ENCODE measurements around the gene ENTPD7. TPM values are rescaled to one million over a fixed set of nuclear protein-coding genes. Genes with fewer than 3 reads are reported as not detected.

Gene ENTPD7
- total RNA-seq, 1 experiment from 2014 or later, result 14.5 TPM

- peaks cover 14 to 16% of the 10 kb centered on the region in 2 experiments for H3K4me1 Mint-ChIP-seq
- H3K4ac ChIP-seq (ENCODE audit: low read depth, low read length), result no peak overlapping the region
- no peak overlapping the region for H2AK5ac ChIP-seq (ENCODE audit: insufficient read length, low read length)
- H2BK15ac ChIP-seq (ENCODE audit: low read depth, low read length), result no peak overlapping the region
- H4K5ac ChIP-seq (ENCODE audit: insufficient read length, low read depth, low read length), result no peak overlapping the region
- H3K23ac ChIP-seq (ENCODE audit: insufficient read length, low read depth, low read length), result no peak overlapping the region
- H3K14ac ChIP-seq (ENCODE audit: insufficient read depth, low read length), result no peak overlapping the region
- H3T11ph ChIP-seq (ENCODE audit: low read length), result no peak overlapping the region
- H4K20me1 ChIP-seq (ENCODE audit: control insufficient read depth, insufficient read depth, insufficient read length), result no peaks in the 10 kb centered on the region
- TF ChIP-seq CTCF (conservative IDR thresholded peaks at IDR 0.05), result no peak
- peaks cover 12% of the 10 kb centered on the region for H3K23me2 ChIP-seq (ENCODE audit: insufficient read length, low read depth, low read length, poor library complexity, severe bottlenecking)
- H3K27ac ChIP-seq (ENCODE audit: insufficient read length, low read depth, low read length), result no peak overlapping the region
- DNase-seq, result peak; percentile 33
- H3K4me2 ChIP-seq (ENCODE audit: insufficient read depth, insufficient read length, low read length), result peak overlapping the region; percentile 54
- H3K27ac Mint-ChIP-seq, result no peak overlapping the region; a peak in 1 of 7 replicates
- H3K4me3 Mint-ChIP-seq, result peak overlapping the region; percentile 89 to 91
- no CpG with 5 or more reads among the region's 24 CpGs for WGBS (ENCODE audit: extremely low coverage, insufficient read length, low lambda C conversion rate)
- no peak overlapping the region for H2BK5ac ChIP-seq (ENCODE audit: insufficient read length, low read length)
- H3K27me3 ChIP-seq (ENCODE audit: insufficient read depth, low read length), result no peaks in the 10 kb centered on the region; the same call in 1 of the 2 replicates
- no peak overlapping the region for H2AFZ ChIP-seq (ENCODE audit: low read length)
- H3K18ac ChIP-seq (ENCODE audit: insufficient read length, low read depth, low read length), result no peak overlapping the region
- H3K9me3 ChIP-seq (ENCODE audit: control insufficient read depth, low read depth, low read length), result no peaks in the 10 kb centered on the region
- H3K9ac ChIP-seq (ENCODE audit: extremely low read depth, insufficient read length, low read length), result peak overlapping the region; percentile 29
- no peak overlapping the region for H4K8ac ChIP-seq (replicated peaks; ENCODE audit: insufficient read length, low read depth, low read length)
- no peak overlapping the region for H2BK120ac ChIP-seq (ENCODE audit: low read depth, low read length, poor library complexity, severe bottlenecking)
- H3K27me3 Mint-ChIP-seq (ENCODE audit: low read depth), result peaks cover 27% of the 10 kb centered on the region
- no peak overlapping the region for H2BK20ac ChIP-seq (ENCODE audit: low read depth, low read length, poor library complexity, severe bottlenecking)
- no peak overlapping the region for H2BK12ac ChIP-seq (ENCODE audit: insufficient read length, low read depth, low read length)
- no peak overlapping the region for H3K56ac ChIP-seq (ENCODE audit: insufficient read length, low read depth, low read length)
- peaks cover 0 to 8% (median 0%) of the 10 kb centered on the region in 3 experiments; a peak in 4 of 7 replicates for H3K36me3 Mint-ChIP-seq (ENCODE audit: insufficient read depth in 1 of 3, low read depth in 3 of 3)
- H3K9me3 Mint-ChIP-seq, result no peaks in the 10 kb centered on the region; a peak in 2 of 5 replicates
- H3K79me1 ChIP-seq (ENCODE audit: insufficient read depth, low read depth, low read length, poor library complexity, severe bottlenecking), result no peaks in the 10 kb centered on the region
- no peak overlapping the region for H4K91ac ChIP-seq (ENCODE audit: insufficient read length, low read depth, low read length)
- no peaks in the 10 kb centered on the region for H3K79me2 ChIP-seq (ENCODE audit: insufficient read depth, low read length)
- H3K4me1 ChIP-seq (ENCODE audit: insufficient read depth, low read length), result no peaks in the 10 kb centered on the region
These were observed 683 bp upstream of the ENTPD7 start for GRCh38 chr10:99658622-99659030.
